Neural crest cell (in vitro differentiated cells): ENCODE data around the gene GPR39. TPM values are rescaled to one million over a fixed set of nuclear protein-coding genes. Genes with fewer than 3 reads are reported as not detected.
A peak's percentile ranks its signal among the peaks of the same experiment; 100 is the strongest.

Experiments
- DNase-seq: peaks from one replicate; pipeline ENCODE4 v3.0.0; 2021; ENCODE audit warnings: low read depth, mixed read lengths, low spot score
- H3K27ac Mint-ChIP-seq: one replicate; pipeline ENCODE4 v1.8.0; 2021; ENCODE audit warnings: mild to moderate bottlenecking, mixed read lengths; ENCODE audit not compliant: unreplicated experiment
- H3K27me3 Mint-ChIP-seq: 2 replicates; pipeline ENCODE4 v1.8.0; 2021; ENCODE audit warnings: low read depth, mild to moderate bottlenecking, mixed read lengths
- H3K36me3 Mint-ChIP-seq: 2 replicates; pipeline ENCODE4 v1.8.0; 2021; ENCODE audit warnings: low read depth, mild to moderate bottlenecking, mixed read lengths
- H3K4me1 Mint-ChIP-seq: 2 replicates; pipeline ENCODE4 v1.8.0; 2021; ENCODE audit warnings: mixed read lengths
- H3K4me3 Mint-ChIP-seq: one replicate; pipeline ENCODE4 v1.8.0; 2021; ENCODE audit warnings: mild to moderate bottlenecking, mixed read lengths
- H3K9me3 Mint-ChIP-seq: 2 replicates; pipeline ENCODE4 v1.8.0; 2021; ENCODE audit warnings: mixed read lengths
- CTCF ChIP-seq: fragments of 200-600 bp; sonication (generic); conservative IDR thresholded peaks from 2 replicates; pipeline ENCODE4 v1.5.0; 2021; ENCODE audit warnings: antibody characterized with exemption, mild to moderate bottlenecking
- total RNA-seq: library from RNA; stranded (reverse); gene quantifications from 2 replicates; pipeline ENCODE4 v1.2.1, GENCODE V29; 2021

GPR39 gene
- total RNA-seq, 1 donor from 2014 or later, result 0.35 TPM

DNA sequence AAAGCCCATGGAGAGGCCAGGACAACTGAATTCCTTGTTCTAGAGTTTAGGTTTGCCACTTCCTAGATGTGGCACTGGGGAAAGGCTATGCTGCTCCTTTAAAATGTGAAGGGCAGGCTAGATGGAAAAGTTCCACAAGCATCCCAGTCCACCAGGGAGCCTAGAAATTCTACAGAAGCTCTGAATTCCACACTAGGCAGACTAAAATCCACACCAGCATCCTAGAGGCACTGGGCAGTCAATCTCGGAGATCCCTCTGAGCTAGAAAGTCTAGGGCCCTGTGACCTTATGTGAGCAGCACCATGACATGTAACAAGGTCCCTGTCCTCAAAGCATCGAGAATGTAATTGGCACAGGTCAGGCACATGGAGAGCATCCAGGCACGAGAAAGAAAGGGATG lies 181.9 kb downstream of the GPR39 start:
- Mint-ChIP-seq H3K4me3 (no peak overlapping the region), H3K9me3 (no peaks in the 10 kb centered on the region), H3K27me3 (peaks cover 5% of the 10 kb centered on the region), H3K36me3 (no peaks in the 10 kb centered on the region), H3K4me1 (peaks cover 3% of the 10 kb centered on the region), H3K27ac (peak overlapping the region; percentile 31)
- DNase-seq, result no peak
- no peak for TF ChIP-seq CTCF

- no peaks in the 10 kb centered on the region for H3K36me3 Mint-ChIP-seq
- no peaks in the 10 kb centered on the region for H3K9me3 Mint-ChIP-seq
- DNase-seq, result no peak
- no peaks in the 10 kb centered on the region for H3K4me1 Mint-ChIP-seq
- TF ChIP-seq CTCF, result no peak
- H3K27ac Mint-ChIP-seq, result no peak overlapping the region
- no peak overlapping the region for H3K4me3 Mint-ChIP-seq
- H3K27me3 Mint-ChIP-seq, result peaks cover 5% of the 10 kb centered on the region
These were observed 183.0 kb downstream of the GPR39 start for GRCh38 chr2:132599556-132599955.

DNA sequence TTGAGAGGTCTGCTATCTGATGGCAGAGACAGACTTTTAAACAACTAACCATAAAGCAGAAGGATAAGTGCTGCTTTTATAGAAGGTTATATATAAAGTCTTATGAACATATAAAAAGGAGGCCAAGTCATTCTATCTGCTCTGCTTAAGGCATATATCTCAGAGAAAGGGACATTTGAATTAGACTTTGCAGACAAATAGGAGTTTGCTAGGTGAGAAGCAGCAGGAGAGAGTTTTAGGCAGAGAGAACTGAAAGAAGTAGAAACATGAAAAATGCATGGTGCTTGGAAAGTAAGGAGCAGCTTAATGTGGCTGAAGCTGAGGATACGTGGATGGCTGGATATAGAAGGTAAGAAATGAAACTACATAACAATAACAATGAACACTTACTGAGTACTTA lies 188.0 kb downstream of the GPR39 start:
- DNase-seq, result no peak
- Mint-ChIP-seq H3K9me3 (no peaks in the 10 kb centered on the region), H3K27ac (no peak overlapping the region), H3K27me3 (peaks cover 9% of the 10 kb centered on the region), H3K36me3 (no peaks in the 10 kb centered on the region), H3K4me3 (no peak overlapping the region), H3K4me1 (peaks cover 5% of the 10 kb centered on the region)
- no peak for TF ChIP-seq CTCF

DNA sequence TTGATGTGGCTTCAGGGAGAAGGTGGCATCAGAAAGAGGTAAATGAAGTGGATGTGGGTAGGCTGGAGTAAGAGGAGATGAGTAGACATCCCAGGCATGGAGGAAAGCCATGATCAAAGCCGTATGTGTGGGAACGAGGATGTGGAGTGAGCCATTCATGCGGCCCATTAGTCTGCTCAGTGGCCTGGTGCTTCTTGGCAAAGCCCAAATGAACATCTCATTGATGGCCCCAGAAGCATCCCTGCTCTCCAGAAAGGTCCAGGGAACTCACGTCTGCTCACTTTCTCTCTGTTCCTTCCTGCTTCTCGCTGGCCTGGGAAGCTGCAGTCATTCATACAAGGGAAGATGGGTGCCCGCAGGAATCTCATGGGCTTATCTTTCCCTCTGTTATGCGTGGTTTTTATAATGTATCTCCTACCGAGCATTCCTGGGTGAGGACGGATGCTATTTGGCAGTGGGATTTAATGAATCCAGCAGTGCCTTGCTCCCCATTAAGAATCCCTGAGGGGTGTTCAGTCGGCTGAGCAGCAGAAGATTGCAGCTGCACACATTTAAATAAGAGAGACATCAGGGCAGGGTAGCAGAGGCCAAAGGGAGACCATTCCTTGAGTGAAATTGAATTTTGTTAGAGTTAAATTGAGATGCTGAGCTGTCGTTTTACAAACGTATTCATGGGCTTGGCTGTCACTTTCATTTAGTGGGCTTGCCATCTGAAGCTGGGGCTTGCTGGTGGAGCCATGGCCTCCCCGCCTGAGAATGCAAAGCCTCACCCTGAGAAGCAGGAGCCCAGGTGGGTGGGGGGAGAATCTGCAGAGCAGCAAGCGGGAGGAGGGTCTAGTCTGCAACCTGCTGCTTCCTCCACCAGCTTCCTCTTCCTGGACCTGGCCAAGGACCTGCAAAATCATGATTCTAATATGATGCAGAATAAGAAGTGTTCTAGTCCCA lies 188.9 kb downstream of the GPR39 start:
- H3K4me3 Mint-ChIP-seq, result no peak overlapping the region
- peaks cover 10% of the 10 kb centered on the region for H3K4me1 Mint-ChIP-seq
- no peaks in the 10 kb centered on the region for H3K9me3 Mint-ChIP-seq
- H3K27ac Mint-ChIP-seq, result no peak overlapping the region
- H3K27me3 Mint-ChIP-seq, result peaks cover 9% of the 10 kb centered on the region
- DNase-seq, result no peak
- TF ChIP-seq CTCF, result no peak
- no peaks in the 10 kb centered on the region for H3K36me3 Mint-ChIP-seq

DNA sequence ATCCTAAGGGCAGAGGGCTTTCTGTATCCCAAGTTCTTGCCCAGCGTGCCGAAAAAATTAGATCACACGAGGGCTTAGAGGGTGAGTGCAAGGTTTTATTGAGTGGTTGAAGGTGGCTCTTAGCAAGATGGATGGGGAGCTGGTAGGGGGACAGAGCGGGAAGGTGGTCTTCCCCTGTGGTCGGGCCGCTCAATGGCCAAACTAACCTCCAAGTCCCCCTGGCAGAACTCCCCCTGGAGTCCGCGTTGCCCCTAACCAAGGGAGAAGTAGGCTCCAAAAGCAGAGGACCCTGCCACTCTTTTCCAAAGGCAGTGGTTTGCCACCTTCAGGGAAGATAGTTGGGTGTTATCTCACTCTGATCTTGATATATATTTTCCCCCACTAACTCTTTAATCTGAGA lies 190.0 kb downstream of the GPR39 start:
- peaks cover 10% of the 10 kb centered on the region for H3K4me1 Mint-ChIP-seq
- TF ChIP-seq CTCF, result no peak
- H3K27ac Mint-ChIP-seq, result no peak overlapping the region
- no peak for DNase-seq
- H3K36me3 Mint-ChIP-seq, result no peaks in the 10 kb centered on the region
- H3K27me3 Mint-ChIP-seq, result peaks cover 7% of the 10 kb centered on the region
- no peak overlapping the region for H3K4me3 Mint-ChIP-seq
- no peaks in the 10 kb centered on the region for H3K9me3 Mint-ChIP-seq
